Neural crest cell (in vitro differentiated cells): ENCODE measurements around the gene GJD3. TPM values are rescaled to one million over a fixed set of nuclear protein-coding genes. Genes with fewer than 3 reads are reported as not detected.

ENCODE experiments used
- DNase-seq: peaks from one replicate; pipeline ENCODE4 v3.0.0; 2021; ENCODE audit warnings: low read depth, mixed read lengths, low spot score
- H3K27ac Mint-ChIP-seq: one replicate; pipeline ENCODE4 v1.8.0; 2021; ENCODE audit warnings: mild to moderate bottlenecking, mixed read lengths; ENCODE audit not compliant: unreplicated experiment
- H3K27me3 Mint-ChIP-seq: 2 replicates; pipeline ENCODE4 v1.8.0; 2021; ENCODE audit warnings: low read depth, mild to moderate bottlenecking, mixed read lengths
- H3K36me3 Mint-ChIP-seq: 2 replicates; pipeline ENCODE4 v1.8.0; 2021; ENCODE audit warnings: low read depth, mild to moderate bottlenecking, mixed read lengths
- H3K4me1 Mint-ChIP-seq: 2 replicates; pipeline ENCODE4 v1.8.0; 2021; ENCODE audit warnings: mixed read lengths
- H3K4me3 Mint-ChIP-seq: one replicate; pipeline ENCODE4 v1.8.0; 2021; ENCODE audit warnings: mild to moderate bottlenecking, mixed read lengths
- H3K9me3 Mint-ChIP-seq: 2 replicates; pipeline ENCODE4 v1.8.0; 2021; ENCODE audit warnings: mixed read lengths
- total RNA-seq: library from RNA; stranded (reverse); gene quantifications from 2 replicates; pipeline ENCODE4 v1.2.1, GENCODE V29; 2021
- TF ChIP-seq, protein P1 (sequence below): fragments of 200-600 bp; sonication (generic); conservative IDR thresholded peaks from 2 replicates; pipeline ENCODE4 v1.5.0; 2021; ENCODE audit warnings: antibody characterized with exemption, mild to moderate bottlenecking

The GJD3 gene
- total RNA-seq, 1 donor from 2014 or later = not detected

DNA sequence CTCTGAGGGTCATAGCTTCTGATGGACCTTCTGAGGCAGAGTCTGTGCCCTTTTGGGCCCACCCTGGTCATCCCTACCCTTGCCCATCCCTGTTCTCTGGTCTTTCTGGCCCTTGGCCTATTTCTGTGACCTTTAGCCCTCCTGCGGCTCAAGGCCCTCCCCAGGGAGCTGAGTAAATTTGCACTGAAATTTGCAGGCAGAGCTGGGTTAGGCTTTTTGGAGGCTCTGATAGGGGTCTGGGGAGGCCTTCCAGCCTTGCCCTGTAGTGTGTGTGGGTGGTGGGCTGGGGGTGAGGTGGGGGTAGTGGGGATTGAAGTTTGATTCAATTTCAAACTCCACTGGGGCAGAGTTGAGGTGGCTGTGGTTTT, 37.7 kb downstream of the GJD3 start:
- TF ChIP-seq, protein P1, sequence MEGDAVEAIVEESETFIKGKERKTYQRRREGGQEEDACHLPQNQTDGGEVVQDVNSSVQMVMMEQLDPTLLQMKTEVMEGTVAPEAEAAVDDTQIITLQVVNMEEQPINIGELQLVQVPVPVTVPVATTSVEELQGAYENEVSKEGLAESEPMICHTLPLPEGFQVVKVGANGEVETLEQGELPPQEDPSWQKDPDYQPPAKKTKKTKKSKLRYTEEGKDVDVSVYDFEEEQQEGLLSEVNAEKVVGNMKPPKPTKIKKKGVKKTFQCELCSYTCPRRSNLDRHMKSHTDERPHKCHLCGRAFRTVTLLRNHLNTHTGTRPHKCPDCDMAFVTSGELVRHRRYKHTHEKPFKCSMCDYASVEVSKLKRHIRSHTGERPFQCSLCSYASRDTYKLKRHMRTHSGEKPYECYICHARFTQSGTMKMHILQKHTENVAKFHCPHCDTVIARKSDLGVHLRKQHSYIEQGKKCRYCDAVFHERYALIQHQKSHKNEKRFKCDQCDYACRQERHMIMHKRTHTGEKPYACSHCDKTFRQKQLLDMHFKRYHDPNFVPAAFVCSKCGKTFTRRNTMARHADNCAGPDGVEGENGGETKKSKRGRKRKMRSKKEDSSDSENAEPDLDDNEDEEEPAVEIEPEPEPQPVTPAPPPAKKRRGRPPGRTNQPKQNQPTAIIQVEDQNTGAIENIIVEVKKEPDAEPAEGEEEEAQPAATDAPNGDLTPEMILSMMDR = no peak
- peaks cover 29% of the 10 kb centered on the region for H3K4me1 Mint-ChIP-seq
- no peaks in the 10 kb centered on the region for H3K9me3 Mint-ChIP-seq
- no peaks in the 10 kb centered on the region for H3K36me3 Mint-ChIP-seq
- no peak overlapping the region for H3K27ac Mint-ChIP-seq
- no peak for DNase-seq
- H3K4me3 Mint-ChIP-seq = no peak overlapping the region
- H3K27me3 Mint-ChIP-seq = no peaks in the 10 kb centered on the region

DNA sequence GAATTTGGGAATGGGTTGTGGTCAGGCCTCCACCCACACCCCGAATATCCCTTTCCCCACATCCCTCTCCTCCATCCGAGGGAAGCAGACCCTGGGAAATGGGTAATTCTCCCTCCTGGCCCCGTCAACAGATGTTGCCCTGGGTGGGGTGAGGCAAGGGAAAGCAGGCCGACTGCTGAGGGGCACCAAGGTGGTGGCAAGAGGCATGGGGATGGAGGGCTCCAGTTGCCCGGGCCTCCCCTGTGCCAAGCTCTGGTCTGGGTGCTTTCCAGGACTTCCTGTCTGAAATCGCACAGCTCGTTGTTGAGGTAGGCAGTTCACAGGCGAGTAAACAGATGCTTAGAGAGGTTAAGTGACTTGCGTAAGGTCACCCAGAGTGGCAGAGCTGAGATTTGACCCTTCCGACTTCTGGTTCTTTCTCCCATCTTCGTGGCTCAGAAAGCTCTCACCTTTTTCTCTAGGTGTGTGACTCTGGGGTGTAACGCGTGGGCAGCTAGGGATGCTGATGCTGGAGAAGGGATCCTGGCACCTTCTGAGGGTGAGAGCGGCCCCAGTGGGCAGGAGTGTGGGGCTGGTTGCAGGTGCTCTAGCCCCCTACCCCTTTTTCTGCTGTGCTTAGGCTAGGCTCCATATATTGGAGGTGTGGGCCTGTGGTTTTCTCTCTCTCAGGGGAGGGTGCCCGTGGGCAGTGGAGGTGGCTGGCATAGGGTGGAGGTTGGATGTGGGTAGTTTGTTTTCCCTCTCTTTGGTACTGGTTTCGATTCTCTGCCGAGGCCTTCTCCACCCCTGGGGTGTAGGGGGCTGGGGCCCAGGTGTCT, 38.3 kb downstream of the GJD3 start:
- H3K4me1 Mint-ChIP-seq = peaks cover 29% of the 10 kb centered on the region

DNA sequence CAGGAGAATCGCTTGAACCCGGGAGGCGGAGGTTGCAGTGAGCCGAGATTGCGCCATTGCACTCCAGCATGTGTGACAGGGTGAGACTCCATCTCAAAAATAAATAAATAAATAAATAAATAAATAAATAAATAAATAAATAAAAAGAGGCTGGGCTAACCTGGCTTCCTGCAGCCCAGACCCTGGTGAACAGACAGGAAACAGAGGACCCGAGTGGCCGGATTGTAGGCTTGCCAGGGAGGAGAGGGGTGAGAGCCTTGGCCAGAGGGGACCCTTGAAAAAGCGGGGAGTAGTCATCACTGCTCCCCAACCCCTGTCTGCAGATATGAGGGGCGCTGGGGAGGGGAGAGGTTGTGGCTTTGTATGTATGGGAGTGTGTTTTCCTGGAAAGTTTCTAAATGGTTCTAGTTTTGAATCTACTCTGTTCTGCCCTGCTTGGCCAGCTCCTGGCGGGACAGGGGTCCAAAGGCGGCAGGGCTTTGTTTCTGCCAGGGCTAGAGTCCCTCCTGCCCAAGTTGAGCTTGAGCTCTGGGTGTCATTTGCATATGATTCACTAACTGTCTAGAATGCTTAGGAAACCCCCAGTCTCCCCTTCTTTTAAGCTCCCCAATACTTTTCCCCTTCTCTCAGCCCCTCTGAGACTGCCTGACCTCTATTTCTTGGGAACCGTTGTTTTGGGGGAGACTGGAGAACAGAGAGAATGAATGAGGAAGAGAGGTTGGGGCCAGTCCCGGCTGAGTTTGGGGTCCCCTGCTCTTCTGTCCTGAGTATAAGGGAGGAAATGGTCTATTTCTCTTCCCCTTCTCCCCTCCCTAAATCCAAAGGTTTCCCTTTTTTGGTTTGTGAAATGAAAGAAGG, 39.2 kb downstream of the GJD3 start:
- TF ChIP-seq, protein P1 = no peak
- Mint-ChIP-seq H3K9me3 (no peaks in the 10 kb centered on the region), H3K27me3 (no peaks in the 10 kb centered on the region), H3K4me1 (peaks cover 34% of the 10 kb centered on the region), H3K4me3 (no peak overlapping the region), H3K36me3 (no peaks in the 10 kb centered on the region), H3K27ac (no peak overlapping the region)
- DNase-seq = no peak

More for the DNA sequence above, 38.3 kb downstream of the GJD3 start:
- no peak for DNase-seq
- H3K4me3 Mint-ChIP-seq = no peak overlapping the region
- no peak overlapping the region for H3K27ac Mint-ChIP-seq
- H3K9me3 Mint-ChIP-seq = no peaks in the 10 kb centered on the region
- H3K27me3 Mint-ChIP-seq = no peaks in the 10 kb centered on the region
- no peaks in the 10 kb centered on the region for H3K36me3 Mint-ChIP-seq
- TF ChIP-seq, protein P1 = no peak

DNA sequence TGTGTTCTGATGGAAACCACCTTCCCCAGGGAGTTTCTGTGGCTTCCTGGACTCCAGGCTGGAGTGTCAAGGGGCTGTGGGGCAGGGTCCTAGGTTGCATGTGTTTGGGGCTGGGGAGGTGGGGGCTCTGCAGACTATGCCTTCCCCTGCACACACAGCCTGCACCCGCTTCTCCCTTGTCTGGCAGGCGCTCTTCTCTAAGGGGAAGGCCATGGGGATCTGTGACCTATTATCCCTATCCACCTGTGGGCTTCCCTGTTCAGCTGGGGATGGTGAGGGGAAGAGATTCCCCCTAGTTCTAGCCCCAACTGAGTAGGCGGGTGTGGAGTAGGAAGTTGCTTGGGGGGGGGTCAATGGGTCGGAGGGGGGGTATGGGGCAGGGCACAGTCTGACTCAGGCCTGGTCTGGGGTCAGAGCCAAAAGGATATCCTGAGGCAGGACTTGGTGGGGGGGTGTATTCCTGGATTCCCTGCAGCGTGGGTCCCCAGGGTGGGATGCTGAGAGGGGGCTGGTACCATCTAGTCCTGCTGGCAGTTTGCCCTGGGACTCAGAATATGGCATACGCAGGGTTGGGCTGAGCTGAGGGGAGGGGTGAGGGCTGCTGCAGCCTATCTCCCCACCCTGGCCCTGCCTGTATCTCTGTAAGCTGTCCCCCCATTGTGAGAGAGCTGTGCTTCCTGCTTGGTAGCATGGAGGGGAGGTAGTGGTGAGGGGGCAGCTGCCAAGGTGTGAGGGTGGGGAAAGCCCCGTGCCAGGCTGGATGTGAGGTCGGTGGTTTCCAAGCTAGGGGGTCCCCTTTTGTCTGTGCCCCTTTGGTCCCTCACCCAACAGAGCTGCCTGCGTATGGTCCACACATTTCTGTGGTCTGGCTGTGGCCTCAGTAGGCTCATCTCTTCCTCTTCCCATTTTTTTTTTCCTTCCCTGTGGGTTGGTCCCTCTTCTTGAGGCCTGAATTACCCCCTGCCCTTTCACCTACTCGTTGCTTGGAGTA, 40.9 kb downstream of the GJD3 start:
- Mint-ChIP-seq H3K36me3 (no peaks in the 10 kb centered on the region), H3K4me3 (peak overlapping the region; percentile 74), H3K4me1 (peaks cover 47% of the 10 kb centered on the region), H3K27ac (peak overlapping the region; percentile 84), H3K27me3 (peaks cover 6% of the 10 kb centered on the region), H3K9me3 (no peaks in the 10 kb centered on the region)
- TF ChIP-seq, protein P1 = no peak
- DNase-seq = no peak
